Trophoblast cell (in vitro differentiated cells and primary cell): ENCODE data around the gene VPS72.

ENCODE experiments used
- DNase-seq, 2 donors: peaks; one replicate each; pipeline ENCODE4 v3.0.0-alpha.2; 2016
- H2AFZ ChIP-seq: 2 replicates; pipeline ENCODE4 v1.6.1; 2013; ENCODE audit warnings: low read length, moderate library complexity, mild to moderate bottlenecking; ENCODE audit not compliant: insufficient read depth, poor library complexity
- H2AK5ac ChIP-seq: 2 replicates; pipeline ENCODE4 v1.6.1; 2013; ENCODE audit warnings: mild to moderate bottlenecking, low read length
- H2BK120ac ChIP-seq: 2 replicates; pipeline ENCODE4 v1.6.1; 2013; ENCODE audit warnings: low read length, mild to moderate bottlenecking, moderate library complexity; ENCODE audit not compliant: insufficient read depth, poor library complexity
- H2BK12ac ChIP-seq: 2 replicates; pipeline ENCODE4 v1.6.1; 2013; ENCODE audit warnings: mild to moderate bottlenecking, low read length, moderate library complexity
- H2BK5ac ChIP-seq: 2 replicates; pipeline ENCODE4 v1.6.1; 2013; ENCODE audit warnings: low read length, low read depth, moderate library complexity, mild to moderate bottlenecking; ENCODE audit not compliant: poor library complexity
- H3K14ac ChIP-seq: 2 replicates; pipeline ENCODE4 v1.6.1; 2013; ENCODE audit warnings: mild to moderate bottlenecking, low read length
- H3K18ac ChIP-seq: 2 replicates; pipeline ENCODE4 v1.6.1; 2013; ENCODE audit warnings: mild to moderate bottlenecking, low read length
- H3K23ac ChIP-seq: 2 replicates; pipeline ENCODE4 v1.6.1; 2013; ENCODE audit warnings: low read length
- H3K27ac ChIP-seq: 2 replicates; pipeline ENCODE4 v1.5.1; 2013; ENCODE audit warnings: low read depth, mild to moderate bottlenecking, inconsistent platforms, low read length, moderate library complexity
- H3K27me3 ChIP-seq: 2 replicates; pipeline ENCODE4 v1.6.1; 2013; ENCODE audit warnings: inconsistent platforms, mild to moderate bottlenecking, low read length, moderate library complexity; ENCODE audit not compliant: insufficient read depth
- H3K36me3 ChIP-seq, 2 experiments: 1 replicate in 1 of 2; 2 replicates in 1 of 2; pipeline ENCODE4 v1.6.1; 2013; ENCODE audit warnings: low read length in 2 of 2, mild to moderate bottlenecking in 2 of 2, moderate library complexity in 1 of 2; ENCODE audit not compliant: insufficient read depth in 2 of 2, control insufficient read depth in 1 of 2
- H3K4ac ChIP-seq: 2 replicates; pipeline ENCODE4 v1.6.1; 2013; ENCODE audit warnings: low read depth, mild to moderate bottlenecking, low read length, moderate library complexity
- H3K4me1 ChIP-seq, 2 experiments: 1 replicate in 1 of 2; 2 replicates in 1 of 2; pipeline ENCODE4 v1.6.1; 2013; ENCODE audit warnings: low read length in 2 of 2, mild to moderate bottlenecking in 2 of 2, moderate library complexity in 1 of 2; ENCODE audit not compliant: insufficient read depth in 2 of 2, control insufficient read depth in 1 of 2
- H3K4me2 ChIP-seq: 2 replicates; pipeline ENCODE4 v1.6.1; 2013; ENCODE audit warnings: inconsistent platforms, mild to moderate bottlenecking, low read length, moderate library complexity
- H3K4me3 ChIP-seq: 2 replicates; pipeline ENCODE4 v1.5.1; 2013; ENCODE audit warnings: mild to moderate bottlenecking, low read depth, low read length, inconsistent platforms
- H3K79me1 ChIP-seq: one replicate; pipeline ENCODE4 v1.6.1; 2013; ENCODE audit warnings: low read length
- H3K79me2 ChIP-seq: 2 replicates; pipeline ENCODE4 v1.6.1; 2013; ENCODE audit warnings: low read length, mild to moderate bottlenecking; ENCODE audit not compliant: control insufficient read depth, insufficient read depth, poor library complexity
- H3K9ac ChIP-seq: 2 replicates; pipeline ENCODE4 v1.6.1; 2013; ENCODE audit warnings: mild to moderate bottlenecking, low read length
- H3K9me3 ChIP-seq: 2 replicates; pipeline ENCODE4 v1.6.1; 2013; ENCODE audit warnings: low read depth, mild to moderate bottlenecking, control low read depth, inconsistent platforms, low read length; ENCODE audit not compliant: insufficient read depth
- H4K12ac ChIP-seq: 2 replicates; pipeline ENCODE4 v1.6.1; 2013; ENCODE audit warnings: low read depth, mild to moderate bottlenecking, low read length, moderate library complexity
- H4K8ac ChIP-seq: 2 replicates; pipeline ENCODE4 v1.6.1; 2013; ENCODE audit warnings: low read depth, mild to moderate bottlenecking, low read length, moderate library complexity
- H4K91ac ChIP-seq: one replicate; pipeline ENCODE4 v1.6.1; 2013; ENCODE audit warnings: low read depth, mild to moderate bottlenecking, low read length, moderate library complexity
- WGBS: extraction: QIAGEN DNeasy Blood & Tissue Kit; methylation state at CpG from one replicate; pipeline ENCODE4 v1.1.7; 2013; ENCODE audit warnings: missing lambda C conversion rate; ENCODE audit not compliant: insufficient read length, insufficient coverage; ENCODE audit errors: extremely low coverage; 5-methylcytosine and 5-hydroxymethylcytosine counted together

Gene VPS72

DNA sequence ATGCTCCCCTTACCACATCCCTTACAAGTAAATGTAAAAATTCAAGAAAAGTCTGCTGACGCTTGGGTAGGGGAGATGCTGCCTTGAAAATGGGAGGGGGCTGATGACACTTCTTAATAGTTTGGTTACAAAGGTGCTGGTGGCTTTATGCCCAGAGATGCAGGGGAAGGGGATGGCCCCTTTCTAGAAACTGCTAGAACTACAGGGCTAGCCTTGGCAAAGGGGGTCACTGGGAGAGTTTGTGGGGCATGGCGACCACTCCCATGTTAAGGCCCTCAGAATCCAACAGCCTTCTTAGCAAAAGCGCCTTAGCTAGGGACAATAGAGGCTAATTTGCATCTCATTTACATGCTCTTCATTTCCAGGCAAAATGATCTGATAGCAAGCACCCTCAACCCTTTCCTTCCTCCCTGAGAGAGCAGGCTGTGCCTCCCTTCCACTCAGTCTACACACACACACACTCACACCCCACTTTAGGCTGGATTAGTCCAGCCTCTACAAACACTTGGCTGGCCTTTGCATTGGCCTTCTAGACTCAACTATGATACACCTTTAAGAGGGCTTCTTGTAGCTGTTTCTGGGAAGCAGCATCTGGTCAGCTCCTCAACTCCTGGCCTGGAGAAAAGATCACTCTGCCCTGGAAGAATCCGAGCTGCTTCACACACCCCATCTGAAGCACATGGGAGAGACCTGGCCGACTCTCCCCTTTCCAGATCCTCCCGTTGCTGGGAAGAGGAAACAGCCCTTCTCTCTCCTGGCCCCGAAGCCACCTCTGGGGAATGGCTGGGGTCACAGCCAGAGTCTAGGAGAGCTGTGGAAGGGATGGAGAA lies 45.3 kb downstream of the VPS72 start:
- H4K91ac ChIP-seq, result no peak overlapping the region
- H2BK120ac ChIP-seq, result no peak overlapping the region
- peaks cover 16% of the 10 kb centered on the region for H3K27me3 ChIP-seq
- H2AK5ac ChIP-seq, result no peak overlapping the region
- DNase-seq, result no peak
- H3K4me1 ChIP-seq, result peaks cover 8 to 15% of the 10 kb centered on the region in 2 experiments
- no peaks in the 10 kb centered on the region for H3K36me3 ChIP-seq
- no peak overlapping the region for H2AFZ ChIP-seq
- H3K79me2 ChIP-seq, result no peaks in the 10 kb centered on the region
- no peaks in the 10 kb centered on the region for H3K9me3 ChIP-seq
- H4K12ac ChIP-seq, result no peak overlapping the region
- no peak overlapping the region for H4K8ac ChIP-seq
- no peak overlapping the region for H2BK5ac ChIP-seq
- H3K14ac ChIP-seq, result no peak overlapping the region
- H2BK12ac ChIP-seq, result no peak overlapping the region
- no CpG with 5 or more reads among the region's 7 CpGs for WGBS
- H3K18ac ChIP-seq, result no peak overlapping the region
- H3K4me2 ChIP-seq, result no peak overlapping the region
- H3K23ac ChIP-seq, result no peak overlapping the region
- no peak overlapping the region for H3K27ac ChIP-seq
- no peak overlapping the region for H3K4me3 ChIP-seq
- H3K79me1 ChIP-seq, result peaks cover 2% of the 10 kb centered on the region
- no peak overlapping the region for H3K9ac ChIP-seq
- H3K4ac ChIP-seq, result no peak overlapping the region

DNA sequence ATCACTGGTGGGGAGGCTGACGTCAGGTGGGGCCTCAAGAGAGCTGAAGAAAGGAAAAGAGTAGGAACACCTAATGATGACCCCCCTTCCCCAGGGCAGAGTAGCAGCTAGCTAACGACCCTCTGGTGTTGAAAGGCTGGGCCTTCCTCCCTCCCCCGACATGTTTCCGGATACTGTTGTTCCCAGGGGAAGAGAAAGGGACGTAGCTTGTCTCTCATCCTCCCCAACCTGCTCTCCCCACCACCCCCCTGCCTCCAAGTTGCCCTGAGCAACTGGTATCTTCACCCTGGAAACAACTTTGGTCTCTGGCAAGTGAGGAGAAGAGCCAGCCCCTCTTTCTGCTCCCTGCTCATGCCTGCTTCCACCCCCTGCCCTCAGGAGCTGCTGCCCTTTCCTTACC lies 46.0 kb downstream of the VPS72 start:
- WGBS, result no CpG with 5 or more reads among the region's 5 CpGs
- Histone ChIP-seq H3K4ac (no peak overlapping the region), H3K27ac (no peak overlapping the region), H2AFZ (no peak overlapping the region), H3K27me3 (peaks cover 16% of the 10 kb centered on the region), H3K79me2 (no peaks in the 10 kb centered on the region), H2BK12ac (no peak overlapping the region), H4K12ac (no peak overlapping the region), H3K79me1 (peaks cover 2% of the 10 kb centered on the region), H3K36me3 (no peaks in the 10 kb centered on the region), H4K8ac (no peak overlapping the region), H3K4me3 (no peak overlapping the region), H3K4me1 (peaks cover 8 to 15% of the 10 kb centered on the region in 2 experiments), H3K4me2 (no peak overlapping the region), H3K9ac (no peak overlapping the region), H3K14ac (no peak overlapping the region), H2AK5ac (no peak overlapping the region), H3K23ac (no peak overlapping the region), H3K9me3 (no peaks in the 10 kb centered on the region), H2BK120ac (no peak overlapping the region), H4K91ac (no peak overlapping the region), H2BK5ac (no peak overlapping the region), H3K18ac (no peak overlapping the region)
- no peak for DNase-seq

DNA sequence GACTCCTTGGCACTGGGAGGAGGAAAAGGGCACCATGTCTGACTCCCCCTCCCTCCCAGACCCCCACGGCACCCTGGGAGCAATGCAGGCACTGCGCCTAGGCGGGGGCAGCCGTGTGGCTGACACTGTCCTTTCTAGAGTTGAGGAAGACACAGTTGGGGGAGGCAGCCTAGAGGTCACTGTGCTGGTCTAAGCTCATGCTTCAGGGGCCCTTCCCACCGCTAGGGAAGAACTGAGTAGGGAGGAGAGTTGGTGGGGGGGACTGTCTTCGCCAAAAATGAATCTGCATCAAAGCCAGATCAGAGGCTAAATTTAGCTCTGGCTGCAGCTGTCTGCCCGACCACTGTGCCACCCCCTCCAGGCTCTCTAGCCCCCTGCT lies 47.0 kb downstream of the VPS72 start:
- H2BK12ac ChIP-seq, result no peak overlapping the region
- H4K8ac ChIP-seq, result no peak overlapping the region
- peaks cover 8 to 15% of the 10 kb centered on the region in 2 experiments for H3K4me1 ChIP-seq
- no CpG with 5 or more reads among the region's 7 CpGs for whole genome bisulfite sequencing
- H3K79me2 ChIP-seq, result no peaks in the 10 kb centered on the region
- no peak overlapping the region for H3K9ac ChIP-seq
- H3K23ac ChIP-seq, result no peak overlapping the region
- no peak overlapping the region for H3K4me2 ChIP-seq
- no peak overlapping the region for H4K12ac ChIP-seq
- H3K27ac ChIP-seq, result no peak overlapping the region
- H3K9me3 ChIP-seq, result no peaks in the 10 kb centered on the region
- no peak overlapping the region for H2AFZ ChIP-seq
- H2BK120ac ChIP-seq, result no peak overlapping the region
- no peak overlapping the region for H3K18ac ChIP-seq
- H3K79me1 ChIP-seq, result peaks cover 2% of the 10 kb centered on the region
- H2AK5ac ChIP-seq, result no peak overlapping the region
- no peak overlapping the region for H3K4ac ChIP-seq
- no peaks in the 10 kb centered on the region for H3K36me3 ChIP-seq
- H2BK5ac ChIP-seq, result no peak overlapping the region
- no peak for DNase-seq
- H4K91ac ChIP-seq, result no peak overlapping the region
- no peak overlapping the region for H3K4me3 ChIP-seq
- H3K27me3 ChIP-seq, result peaks cover 16% of the 10 kb centered on the region
- H3K14ac ChIP-seq, result no peak overlapping the region

DNA sequence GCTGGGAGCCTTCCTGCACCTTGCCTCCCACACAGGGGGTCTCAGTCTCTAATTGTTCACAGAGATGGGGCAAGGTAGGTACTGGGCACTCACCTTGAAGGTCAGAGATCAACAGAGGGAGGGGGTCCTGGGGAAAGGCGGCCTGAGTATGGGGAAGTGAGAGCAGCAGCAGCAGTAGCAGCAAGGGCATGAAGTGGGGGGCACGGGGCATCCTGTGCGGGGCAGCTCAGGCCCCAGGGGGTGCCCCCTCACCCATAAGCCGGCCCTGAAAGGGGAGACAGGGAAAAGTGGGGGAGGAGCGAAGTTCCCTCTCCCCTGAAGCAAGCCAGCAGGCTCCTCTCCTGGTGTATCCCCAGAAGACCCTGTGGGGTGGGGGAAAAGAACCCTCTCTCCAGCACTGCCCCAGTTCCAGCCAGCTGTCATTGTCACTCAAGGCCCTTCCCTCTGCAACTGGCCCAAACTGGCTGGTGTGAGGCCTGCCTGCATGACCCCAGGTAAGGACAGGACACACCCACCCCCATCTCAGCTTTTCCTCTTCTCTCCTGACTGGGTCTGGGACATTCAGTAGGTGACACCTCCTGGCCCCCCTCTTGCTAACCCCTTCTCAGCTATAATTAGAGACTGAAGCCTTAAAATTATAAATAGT lies 47.5 kb downstream of the VPS72 start:
- Histone ChIP-seq H3K27ac (no peak overlapping the region), H3K23ac (no peak overlapping the region), H3K79me1 (peaks cover 2% of the 10 kb centered on the region), H3K79me2 (no peaks in the 10 kb centered on the region), H3K4ac (no peak overlapping the region), H3K4me1 (peaks cover 8 to 15% of the 10 kb centered on the region in 2 experiments), H2AFZ (no peak overlapping the region), H4K8ac (no peak overlapping the region), H2AK5ac (no peak overlapping the region), H3K4me2 (no peak overlapping the region), H3K9ac (no peak overlapping the region), H3K36me3 (no peaks in the 10 kb centered on the region), H3K9me3 (no peaks in the 10 kb centered on the region), H3K14ac (no peak overlapping the region), H3K27me3 (peaks cover 16% of the 10 kb centered on the region), H2BK120ac (no peak overlapping the region), H3K18ac (no peak overlapping the region), H4K91ac (no peak overlapping the region), H3K4me3 (no peak overlapping the region), H4K12ac (no peak overlapping the region), H2BK12ac (no peak overlapping the region), H2BK5ac (no peak overlapping the region)
- no CpG with 5 or more reads among the region's 5 CpGs for WGBS
- no peak for DNase-seq
